Articular chondrocyte of knee joint (primary cell): ENCODE measurements around the gene CLCN3. TPM values are rescaled to one million over a fixed set of nuclear protein-coding genes. Genes with fewer than 3 reads are reported as not detected.

ENCODE experiments used
- total RNA-seq: library from RNA; depleted of rRNA; stranded (reverse); fragments of >200 nt; gene quantifications from 2 replicates; pipeline ENCODE4 v1.2.3, GENCODE V29; 2012

CLCN3 gene
- total RNA-seq, result 39.7 and 48.5 TPM in 2 replicates

DNA sequence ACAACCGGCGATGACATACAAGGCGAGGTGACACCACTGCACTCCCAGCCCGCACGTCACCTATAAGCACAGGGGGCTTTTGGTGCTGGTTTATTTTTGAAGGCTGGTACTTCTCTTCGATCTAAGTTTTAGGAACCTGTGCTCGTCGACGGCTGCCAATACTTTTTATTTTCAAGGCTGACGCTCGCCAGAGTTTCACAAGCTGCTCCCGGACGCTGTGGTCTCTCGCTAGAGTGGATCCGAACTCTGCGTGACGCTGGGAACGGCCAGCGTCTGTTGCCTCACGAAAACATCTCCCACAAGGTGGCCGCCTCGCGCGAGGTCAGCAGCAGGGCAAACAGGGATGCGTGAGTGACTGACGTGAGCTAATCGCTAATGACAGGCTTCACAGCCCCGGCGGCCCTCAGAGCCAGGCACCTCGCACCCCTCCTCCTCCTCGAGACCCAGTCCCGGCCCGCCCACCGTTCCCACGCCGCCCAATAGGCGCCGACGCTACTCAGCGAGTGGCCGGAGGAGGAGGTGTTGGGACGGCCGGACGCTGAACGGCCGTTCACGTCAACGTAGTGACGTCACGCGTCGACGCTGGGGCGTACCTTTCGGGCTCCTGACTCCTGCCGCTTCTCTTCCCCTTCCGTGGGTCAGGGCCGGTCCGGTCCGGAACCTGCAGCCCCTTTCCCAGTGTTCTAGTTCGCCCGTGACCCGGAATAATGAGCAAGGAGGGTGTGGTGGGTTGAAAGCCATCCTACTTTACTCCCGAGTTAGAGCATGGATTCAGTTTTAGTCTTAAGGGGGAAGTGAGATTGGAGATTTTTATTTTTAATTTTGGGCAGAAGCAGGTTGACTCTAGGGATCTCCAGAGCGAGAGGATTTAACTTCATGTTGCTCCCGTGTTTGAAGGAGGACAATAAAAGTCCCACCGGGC lies at the start of gene CLCN3:
Gene CLCN3 (plus strand): TSS at position 621 of the 922 bp plus-strand sequence. CDS start 15,351 bp downstream, outside the sequence.

GRCh38 chr4:169611991-169612870 lies 8.1 kb upstream of the CLCN3 start, which contains the start of gene NEK1:
Gene NEK1 (minus strand): TSS chr4:169612583. CDS start chr4:169602630, 9,953 bp downstream.

DNA sequence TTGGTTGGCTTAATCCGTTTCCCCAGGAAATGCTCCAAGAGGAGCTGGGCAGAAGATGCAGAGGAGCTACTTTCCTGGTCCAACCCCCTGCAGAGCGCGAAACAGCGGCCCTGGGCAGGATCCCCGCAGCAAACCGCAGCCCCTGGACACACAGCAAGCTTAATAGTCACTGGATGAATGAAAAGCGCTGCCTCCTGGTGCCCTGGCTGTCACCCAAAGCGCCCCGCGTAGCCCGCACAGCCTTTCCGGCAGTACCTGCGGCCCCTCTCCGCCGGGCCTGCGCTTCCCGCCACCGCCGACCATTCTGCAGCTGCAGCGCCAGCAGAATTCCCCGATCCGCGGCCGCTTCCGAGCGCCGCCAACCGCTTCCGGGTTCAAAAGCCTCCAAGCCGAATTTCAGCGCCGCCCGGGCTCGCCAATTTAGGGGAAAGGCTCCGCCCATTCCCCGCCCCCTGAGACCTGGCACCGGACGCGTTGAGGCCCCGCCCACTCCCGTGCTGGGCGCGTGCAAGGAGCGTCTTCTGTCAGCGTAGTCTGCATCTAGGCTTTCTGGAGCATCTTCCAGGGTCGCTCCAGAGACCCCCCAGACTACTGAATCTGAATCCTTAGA lies 137.3 kb downstream of the CLCN3 start, which contains the start of gene HPF1:
Gene HPF1 (minus strand): TSS at position 370 of the 610 bp plus-strand sequence. CDS start 67 bp downstream, at position 303.

Other genes starting within 250 kb of the CLCN3 start
- 13.8 and 13.9 TPM in 2 replicates for gene NEK1, start 8.0 kb upstream of the CLCN3 start, total RNA-seq
- gene HPF1, start 137.4 kb downstream of the CLCN3 start, total RNA-seq, result 35.3 and 44.8 TPM in 2 replicates